K562 (cell line): ENCODE results near the gene DR1.

Source experiments
- CEBPB ChIP-seq: fragments of 450-650 bp; IDR thresholded peaks from 2 replicates; pipeline ENCODE4 v1.6.1; 2016; ENCODE audit warnings: missing genetic modification characterization, missing compliant biosample characterization
- CEBPG ChIP-seq, 3 experiments: fragments of 200-800 bp in 1 of 3; sonication (Bioruptor generic) in 1 of 3; sonication (generic) in 1 of 3; formaldehyde crosslinking in 1 of 3; IDR thresholded peaks in 2 of 3; conservative IDR thresholded peaks in 1 of 3; 2 replicates each; pipeline versions ENCODE4 v1.6.1 to v1.8.0; 2016 to 2022; ENCODE audit warnings: missing compliant biosample characterization in 2 of 3, missing genetic modification characterization in 2 of 3, mild to moderate bottlenecking in 1 of 3, missing genetic modification reagents in 1 of 3
- CTCF ChIP-seq, 3 experiments: IDR thresholded peaks in 2 of 3; conservative IDR thresholded peaks in 1 of 3; 2 replicates each; pipeline ENCODE4 v1.5.1; 2011 to 2012; ENCODE audit warnings: low read length in 3 of 3, mild to moderate bottlenecking in 3 of 3, control low read depth in 2 of 3, improper control_type of control experiment in 1 of 3, inconsistent platforms in 1 of 3, low read depth in 1 of 3, mixed read lengths in 1 of 3, moderate library complexity in 1 of 3; ENCODE audit not compliant: insufficient read depth in 2 of 3
- JUND ChIP-seq, 2 experiments: IDR thresholded peaks; 2 replicates in 1 of 2; 3 replicates in 1 of 2; pipeline ENCODE4 v1.6.1; 2011; ENCODE audit warnings: borderline replicate concordance in 2 of 2, low read depth in 2 of 2, low read length in 2 of 2, improper control_type of control experiment in 1 of 2, missing biosample characterization in 1 of 2, missing genetic modification characterization in 1 of 2, missing genetic modification reagents in 1 of 2
- MAFG ChIP-seq: fragments of 450-650 bp; conservative IDR thresholded peaks from 2 replicates; pipeline ENCODE4 v1.6.1; 2016; ENCODE audit warnings: missing genetic modification characterization, missing compliant biosample characterization
- MYNN ChIP-seq, 2 experiments: sonication (generic); formaldehyde crosslinking in 1 of 2; IDR thresholded peaks; 2 replicates each; pipeline versions ENCODE4 v1.5.0 to v1.6.1; 2016 to 2020; ENCODE audit warnings: antibody characterized with exemption in 1 of 2, missing genetic modification reagents in 1 of 2
- NR2C2 ChIP-seq, 2 experiments: fragments of 200-800 bp in 1 of 2; sonication (Bioruptor generic) in 1 of 2; sonication (generic) in 1 of 2; formaldehyde crosslinking in 1 of 2; IDR thresholded peaks; 2 replicates each; pipeline versions ENCODE4 v1.6.1 to v1.8.0; 2016 to 2022; ENCODE audit warnings: mild to moderate bottlenecking in 1 of 2, missing compliant biosample characterization in 1 of 2, missing genetic modification characterization in 1 of 2, missing genetic modification reagents in 1 of 2
- PRDM10 ChIP-seq: fragments of 450-650 bp; IDR thresholded peaks from 2 replicates; pipeline ENCODE4 v1.6.1; 2018; ENCODE audit not compliant: partially characterized antibody
- RB1 ChIP-seq: fragments of 450-650 bp; IDR thresholded peaks from 2 replicates; pipeline ENCODE4 v1.6.1; 2017; ENCODE audit warnings: low read depth, mild to moderate bottlenecking
- SMC3 ChIP-seq: conservative IDR thresholded peaks from 2 replicates; pipeline ENCODE4 v1.6.1; 2011; ENCODE audit warnings: low read depth, low read length, improper control_type of control experiment; ENCODE audit not compliant: insufficient read depth
- TFAP4 ChIP-seq: sonication (generic); formaldehyde crosslinking; IDR thresholded peaks from 2 replicates; pipeline ENCODE4 v1.8.0; 2022; ENCODE audit warnings: missing genetic modification reagents, mild to moderate bottlenecking, moderate library complexity, borderline replicate concordance
- THRA ChIP-seq: fragments of 450-650 bp; IDR thresholded peaks from 2 replicates; pipeline ENCODE4 v1.6.1; 2017; ENCODE audit warnings: mild to moderate bottlenecking, moderate library complexity
- U2AF2 ChIP-seq: fragments of 200-400 bp; formaldehyde crosslinking; optimal IDR thresholded peaks from 2 replicates; pipeline ENCODE3; 2017; ENCODE audit warnings: low read depth, mild to moderate bottlenecking, low read length
- ZNF280B ChIP-seq: fragments of 250-450 bp; sonication (Bioruptor Pico); IDR thresholded peaks from 2 replicates; pipeline ENCODE4 v1.5.1; 2021; ENCODE audit warnings: mild to moderate bottlenecking

- TF ChIP-seq SMC3 (no peak), CTCF (IDR thresholded peaks at IDR 0.05 in 2 of 3, conservative IDR thresholded peaks at IDR 0.05 in 1 of 3; ENCODE audit: insufficient read depth in 2 of 3, low read depth in 1 of 3, low read length in 3 of 3) (no peak), TFAP4 (no peak), MYNN (IDR thresholded peaks at IDR 0.05) (no peak), MYNN (CRISPR knock-in tag; IDR thresholded peaks at IDR 0.05) (no peak), THRA (no peak), CEBPB (tag) (no peak), ZNF280B (no peak), CEBPG (CRISPR knock-in tag; IDR thresholded peaks at IDR 0.05) (no peak), CEBPG (tag; conservative IDR thresholded peaks at IDR 0.05 in 1 of 2, IDR thresholded peaks at IDR 0.05 in 1 of 2) (no peak), MAFG (tag) (no peak), RB1 (no peak), JUND (IDR thresholded peaks at IDR 0.05; ENCODE audit: borderline replicate concordance, low read depth, low read length) (no peak), JUND (tag; IDR thresholded peaks at IDR 0.05; ENCODE audit: borderline replicate concordance, low read depth, low read length) (no peak), NR2C2 (CRISPR knock-in tag; IDR thresholded peaks at IDR 0.05) (no peak), NR2C2 (tag; IDR thresholded peaks at IDR 0.05) (no peak), PRDM10 (no peak), U2AF2 (no peak)
Measured at GRCh38 chr1:93399781-93400180, 54.1 kb downstream of the DR1 start.
